ENCODE results near the gene FHOD1. TPM values are rescaled to one million over a fixed set of nuclear protein-coding genes. Genes with fewer than 3 reads are reported as not detected.

The FHOD1 gene
- total RNA-seq, 1 donor from 2014 or later, result 50.4 TPM

GRCh38 chr16:67238278-67238575, 9.1 kb downstream of the FHOD1 start:
- intact Hi-C loops (cut with micrococcal nuclease), result no loop called here
- CTCF ChIA-PET, result no interaction called here
- H3K36me3 Mint-ChIP-seq (ENCODE audit: low read depth), result peaks cover 40% of the 10 kb centered on the region
- H3K27ac Mint-ChIP-seq, result no peak overlapping the region
- no peaks in the 10 kb centered on the region for H3K27me3 Mint-ChIP-seq
- no peaks in the 10 kb centered on the region for H3K9me3 Mint-ChIP-seq
- H3K4me1 Mint-ChIP-seq, result no peaks in the 10 kb centered on the region
- POLR2A ChIA-PET, result interaction anchor here (4.3 kb wide), 1 partner anchor 10 kb away, joined by 25 read pairs; the partner anchor contains the start of gene TMEM208
- ATAC-seq (ENCODE audit: low read depth), result no peak
- TF ChIP-seq, protein P1, sequence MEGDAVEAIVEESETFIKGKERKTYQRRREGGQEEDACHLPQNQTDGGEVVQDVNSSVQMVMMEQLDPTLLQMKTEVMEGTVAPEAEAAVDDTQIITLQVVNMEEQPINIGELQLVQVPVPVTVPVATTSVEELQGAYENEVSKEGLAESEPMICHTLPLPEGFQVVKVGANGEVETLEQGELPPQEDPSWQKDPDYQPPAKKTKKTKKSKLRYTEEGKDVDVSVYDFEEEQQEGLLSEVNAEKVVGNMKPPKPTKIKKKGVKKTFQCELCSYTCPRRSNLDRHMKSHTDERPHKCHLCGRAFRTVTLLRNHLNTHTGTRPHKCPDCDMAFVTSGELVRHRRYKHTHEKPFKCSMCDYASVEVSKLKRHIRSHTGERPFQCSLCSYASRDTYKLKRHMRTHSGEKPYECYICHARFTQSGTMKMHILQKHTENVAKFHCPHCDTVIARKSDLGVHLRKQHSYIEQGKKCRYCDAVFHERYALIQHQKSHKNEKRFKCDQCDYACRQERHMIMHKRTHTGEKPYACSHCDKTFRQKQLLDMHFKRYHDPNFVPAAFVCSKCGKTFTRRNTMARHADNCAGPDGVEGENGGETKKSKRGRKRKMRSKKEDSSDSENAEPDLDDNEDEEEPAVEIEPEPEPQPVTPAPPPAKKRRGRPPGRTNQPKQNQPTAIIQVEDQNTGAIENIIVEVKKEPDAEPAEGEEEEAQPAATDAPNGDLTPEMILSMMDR (IDR thresholded peaks at IDR 0.05), result no peak
- no peak for DNase-seq
- no peak overlapping the region for H3K4me3 Mint-ChIP-seq

- H3K27me3 Mint-ChIP-seq, result no peaks in the 10 kb centered on the region
- TF ChIP-seq, protein P1 (IDR thresholded peaks at IDR 0.05), result no peak
- no peak overlapping the region for H3K27ac Mint-ChIP-seq
- no peaks in the 10 kb centered on the region for H3K9me3 Mint-ChIP-seq
- no peak for ATAC-seq (ENCODE audit: low read depth)
- no peak overlapping the region for H3K4me3 Mint-ChIP-seq
- POLR2A ChIA-PET, result interaction anchor here (0.6 to 4.3 kb wide), 2 partner anchors 10 to 194 kb away, joined by 8 to 25 read pairs; partner anchors contain the start of gene TMEM208
- no peaks in the 10 kb centered on the region for H3K4me1 Mint-ChIP-seq
- no peak for DNase-seq
- H3K36me3 Mint-ChIP-seq (ENCODE audit: low read depth), result peaks cover 42% of the 10 kb centered on the region
- intact Hi-C loops (cut with micrococcal nuclease), result no loop called here
- CTCF ChIA-PET, result no interaction called here
Measured at GRCh38 chr16:67237396-67238277, 9.6 kb downstream of the FHOD1 start.

- no peaks in the 10 kb centered on the region for H3K27me3 Mint-ChIP-seq
- peaks cover 44% of the 10 kb centered on the region for H3K36me3 Mint-ChIP-seq (ENCODE audit: low read depth)
- no peak overlapping the region for H3K4me3 Mint-ChIP-seq
- H3K9me3 Mint-ChIP-seq, result no peaks in the 10 kb centered on the region
- no peak overlapping the region for H3K27ac Mint-ChIP-seq
- ChIA-PET POLR2A (interaction anchor here (0.6 to 4.3 kb wide), 2 partner anchors 9 to 195 kb away, joined by 8 to 25 read pairs; partner anchors contain the start of gene TMEM208), CTCF (no interaction called here)
- DNase-seq (peak; percentile 34), ATAC-seq (ENCODE audit: low read depth) (peak; percentile 85)
- intact Hi-C loops (cut with micrococcal nuclease), result no loop called here
- TF ChIP-seq, protein P1 (IDR thresholded peaks at IDR 0.05), result no peak
- H3K4me1 Mint-ChIP-seq, result no peaks in the 10 kb centered on the region
Measured at GRCh38 chr16:67236563-67237395, 10.5 kb downstream of the FHOD1 start.

- CTCF ChIA-PET, result no interaction called here
- H3K27ac Mint-ChIP-seq, result no peak overlapping the region
- DNase-seq (no peak), ATAC-seq (ENCODE audit: low read depth) (no peak)
- intact Hi-C loops (cut with micrococcal nuclease), result no loop called here
- no peaks in the 10 kb centered on the region for H3K27me3 Mint-ChIP-seq
- H3K36me3 Mint-ChIP-seq (ENCODE audit: low read depth), result peaks cover 50% of the 10 kb centered on the region
- POLR2A ChIA-PET, result interaction anchor here (0.7 to 4.3 kb wide), 3 partner anchors 8 to 9 kb away, joined by 3 to 25 read pairs (median 5); partner anchors contain the start of gene TMEM208
- no peak overlapping the region for H3K4me3 Mint-ChIP-seq
- H3K9me3 Mint-ChIP-seq, result no peaks in the 10 kb centered on the region
- H3K4me1 Mint-ChIP-seq, result no peaks in the 10 kb centered on the region
- TF ChIP-seq, protein P1 (IDR thresholded peaks at IDR 0.05), result no peak
Measured at GRCh38 chr16:67235816-67236562, 11.3 kb downstream of the FHOD1 start.

Data from activated B cell treated with CpG ODN at 0.5 μM for 24 hours (primary cell).